GM04504 (cell line): Measurements from ENCODE around the gene PSMD14.

Experiments
- DNase-seq: peaks from one replicate; pipeline ENCODE4 v3.0.0-alpha.2; 2012; ENCODE audit warnings: low read depth

Gene PSMD14

GRCh38 chr2:161386228-161386824 lies 78.1 kb downstream of the PSMD14 start:
- no peak for DNase-seq

DNA sequence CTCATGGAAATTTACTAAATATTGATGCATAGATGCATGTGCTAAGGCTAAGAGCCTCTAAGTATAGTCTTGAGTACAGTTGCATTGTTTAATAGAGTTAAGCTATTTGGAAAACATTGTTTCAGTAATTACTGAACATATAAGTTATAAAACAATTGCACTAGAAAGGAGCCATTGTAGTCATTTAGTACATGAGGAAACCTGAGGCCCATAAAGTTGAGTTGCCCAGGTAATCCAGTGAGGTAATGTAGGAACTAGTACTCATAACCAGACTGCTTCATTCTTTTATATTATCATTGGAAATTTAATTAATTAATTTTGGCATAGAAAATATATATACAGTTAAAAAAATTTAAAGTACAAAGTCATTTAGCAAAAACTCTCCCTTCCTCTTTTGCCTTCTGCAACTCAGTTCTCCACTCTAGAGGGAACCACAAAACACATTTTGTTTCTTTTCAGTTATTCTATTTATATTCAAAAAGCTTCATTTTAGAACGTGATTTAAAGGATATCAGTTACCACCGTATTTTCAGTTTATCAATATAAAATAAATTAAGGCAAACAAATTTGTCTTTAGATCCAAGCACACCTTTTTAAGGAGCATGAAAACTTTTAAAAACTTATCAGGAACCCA lies 80.0 kb downstream of the PSMD14 start:
- no peak for DNase-seq

DNA sequence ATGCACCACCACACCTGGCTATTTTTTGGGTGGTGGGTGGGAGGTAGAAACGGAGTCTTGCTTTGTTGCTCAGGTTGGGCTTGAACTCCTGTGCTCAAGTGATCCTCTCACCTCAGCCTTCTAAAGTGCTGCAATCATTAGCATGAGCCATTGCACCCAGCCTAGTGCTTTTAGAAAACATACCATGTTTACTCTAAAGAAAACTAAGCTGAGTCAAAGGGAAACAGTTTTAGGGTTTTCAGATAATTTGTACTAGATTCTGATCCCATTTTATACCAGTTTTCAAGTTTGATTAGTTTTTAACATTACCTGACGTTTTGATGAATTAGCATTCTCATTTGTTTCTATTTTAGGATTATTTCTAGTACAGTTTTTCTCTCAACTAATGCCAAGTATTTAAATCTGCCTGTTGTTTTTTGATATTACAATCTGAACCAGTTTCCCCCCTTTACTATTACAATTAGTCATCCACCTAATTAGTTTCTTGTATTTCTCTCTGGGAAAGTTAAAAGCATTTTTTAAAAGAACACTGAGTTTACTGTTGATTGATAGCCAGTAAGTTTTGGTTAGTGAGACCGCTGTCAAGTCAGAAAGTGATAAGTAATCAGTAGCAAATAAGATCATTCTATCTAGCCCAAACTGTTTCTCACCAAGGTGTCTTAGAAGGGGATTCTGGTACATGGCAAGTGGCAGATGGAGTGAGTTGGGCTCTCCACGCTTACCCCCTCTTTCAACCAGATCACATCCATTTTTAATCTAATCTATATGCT lies 83.7 kb downstream of the PSMD14 start:
- no peak for DNase-seq

- DNase-seq = no peak
Measured at GRCh38 chr2:161400076-161400475, 91.9 kb downstream of the PSMD14 start.

- DNase-seq = no peak
Measured at GRCh38 chr2:161402297-161402696, 94.1 kb downstream of the PSMD14 start.

DNA sequence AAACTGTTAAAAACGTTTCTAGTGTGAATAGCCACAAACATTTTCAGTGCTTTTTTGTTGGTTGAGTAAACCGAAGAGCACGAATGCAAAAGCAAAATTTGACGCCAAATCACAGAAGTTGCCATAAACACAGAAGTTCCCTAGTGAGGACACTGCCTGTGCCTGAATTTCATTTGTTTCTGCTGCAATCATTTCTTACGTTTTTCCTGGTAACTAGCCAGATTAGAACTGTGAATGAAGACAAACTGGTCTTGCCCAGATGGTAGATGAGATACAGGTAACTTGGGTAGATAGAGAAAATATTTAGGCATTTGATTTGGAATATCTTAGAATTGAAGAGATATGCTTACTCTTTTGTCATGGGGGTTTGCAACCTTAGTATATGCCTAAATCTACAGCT lies 98.1 kb downstream of the PSMD14 start:
- DNase-seq = no peak

- no peak for DNase-seq
Measured at GRCh38 chr2:161407597-161407996, 99.4 kb downstream of the PSMD14 start.

- DNase-seq = no peak
Measured at GRCh38 chr2:161409308-161409907, 101.2 kb downstream of the PSMD14 start.

DNA sequence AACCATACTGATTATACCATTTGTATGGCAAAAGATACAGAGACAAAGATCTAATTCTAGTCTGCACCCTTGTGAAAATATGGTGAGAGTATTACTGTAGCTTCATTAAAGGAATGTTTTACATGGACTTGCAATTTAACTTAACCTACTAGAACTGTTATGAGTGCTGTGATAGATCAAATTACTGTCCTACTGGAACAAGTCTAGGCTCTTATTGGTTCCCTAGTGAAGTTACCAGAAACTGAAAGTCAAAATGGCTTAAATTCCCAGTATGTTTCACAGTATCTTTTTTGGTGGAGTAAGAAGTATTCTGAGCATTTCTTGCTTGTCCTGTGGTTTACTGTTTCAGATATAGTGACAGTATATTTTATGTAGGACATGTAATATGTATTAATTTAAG lies 104.1 kb downstream of the PSMD14 start:
- no peak for DNase-seq

- no peak for DNase-seq
Measured at GRCh38 chr2:161414042-161415033, 106.1 kb downstream of the PSMD14 start.

GRCh38 chr2:161415034-161415986 lies 107.1 kb downstream of the PSMD14 start:
- DNase-seq = no peak

DNA sequence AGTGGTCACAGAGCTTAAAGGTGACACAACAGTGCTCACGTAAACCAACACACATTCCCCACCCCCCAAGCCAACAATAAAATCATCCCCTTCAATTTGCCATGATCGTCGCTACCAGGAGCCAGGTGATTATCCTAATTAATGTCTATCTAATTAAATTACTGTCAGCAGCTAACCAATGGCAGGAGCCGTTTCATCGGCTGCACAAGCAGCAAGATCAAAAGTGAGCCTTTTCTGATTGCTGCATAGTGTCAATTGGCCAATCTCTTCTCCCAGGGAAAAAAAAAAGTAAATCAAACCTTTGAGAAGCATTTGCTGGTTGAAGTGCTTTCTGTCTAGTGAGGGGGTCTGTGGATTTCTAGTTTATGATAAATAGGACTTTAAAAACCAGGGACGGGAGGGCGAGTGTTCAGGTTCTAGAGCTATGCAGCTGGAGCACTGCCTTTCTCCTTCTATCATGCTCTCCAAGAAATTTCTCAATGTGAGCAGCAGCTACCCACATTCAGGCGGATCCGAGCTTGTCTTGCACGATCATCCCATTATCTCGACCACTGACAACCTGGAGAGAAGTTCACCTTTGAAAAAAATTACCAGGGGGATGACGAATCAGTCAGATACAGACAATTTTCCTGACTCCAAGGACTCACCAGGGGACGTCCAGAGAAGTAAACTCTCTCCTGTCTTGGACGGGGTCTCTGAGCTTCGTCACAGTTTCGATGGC lies 107.9 kb downstream of the PSMD14 start, which contains the start of gene TBR1:
TBR1 (plus strand) TSS at position 311 of the 721 bp plus-strand sequence; CDS start at position 425, 114 bp downstream.
- DNase-seq = no peak

- no peak for DNase-seq
Measured at GRCh38 chr2:161416708-161417437, 108.6 kb downstream of the PSMD14 start.

- DNase-seq = no peak
Measured at GRCh38 chr2:161417438-161418274, 109.4 kb downstream of the PSMD14 start.

GRCh38 chr2:161418275-161418714 lies 110.1 kb downstream of the PSMD14 start:
- no peak for DNase-seq

DNA sequence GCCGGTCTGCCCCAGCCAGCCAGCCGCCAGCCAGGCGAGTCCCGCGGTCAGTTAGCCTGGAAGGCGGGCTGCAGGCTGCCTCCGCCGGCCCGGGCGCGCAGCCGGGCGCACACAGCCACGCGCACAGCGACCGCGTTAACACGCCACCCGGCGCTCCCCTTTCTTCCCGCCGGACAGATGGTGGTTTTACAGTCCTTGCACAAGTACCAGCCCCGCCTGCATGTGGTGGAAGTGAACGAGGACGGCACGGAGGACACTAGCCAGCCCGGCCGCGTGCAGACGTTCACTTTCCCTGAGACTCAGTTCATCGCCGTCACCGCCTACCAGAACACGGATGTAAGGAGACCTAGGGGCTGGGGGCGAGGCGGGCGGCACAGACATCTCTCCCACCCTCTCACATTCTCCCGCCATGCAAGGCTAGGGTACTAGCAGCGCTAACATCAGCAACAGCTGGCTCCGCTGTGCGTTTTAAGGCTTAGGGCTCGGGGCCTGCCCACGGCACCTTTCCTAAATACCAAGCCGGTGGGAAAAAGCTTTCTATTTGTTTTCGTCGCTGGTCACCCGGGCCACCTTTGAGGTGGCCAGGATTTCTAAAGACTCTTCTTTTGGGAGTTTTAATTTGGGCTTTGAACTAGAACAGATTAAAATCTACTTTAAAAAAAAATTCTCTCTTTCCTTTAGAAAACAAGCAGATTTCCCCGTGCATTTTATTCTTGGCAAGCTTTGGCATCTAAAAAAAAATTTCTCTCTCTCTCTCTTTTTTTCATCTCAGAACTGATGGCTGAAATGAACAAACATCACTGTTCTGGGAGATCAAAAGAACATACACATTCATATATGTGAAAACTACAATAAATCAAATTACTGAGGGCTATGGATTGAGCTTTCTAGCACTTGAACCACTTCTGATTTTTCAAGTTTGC lies 110.8 kb downstream of the PSMD14 start:
- no peak for DNase-seq

GRCh38 chr2:161419638-161420190 lies 111.5 kb downstream of the PSMD14 start:
- DNase-seq = no peak
